HG02610 (cell line): ENCODE data around the gene GRID2IP.
A peak's percentile ranks its signal among the peaks of the same experiment; 100 is the strongest.
"Not testable (repeated sequence)": the region's sequence is repeated elsewhere in the genome, so short reads cannot be mapped to it uniquely, and the experiment has no call there.

Experiments
- ATAC-seq: cut with Tn5 transposase; IDR thresholded peaks from one replicate; pipeline ENCODE4 v1.9.1; 2021; ENCODE audit warnings: mild to moderate bottlenecking, moderate library complexity; ENCODE audit not compliant: unreplicated experiment

The GRID2IP gene

GRCh38 chr7:6551016-6551511, at the start of gene GRID2IP:
Gene GRID2IP (minus strand): TSS chr7:6551461. CDS start chr7:6551436, 25 bp downstream.
- no peak for ATAC-seq

- ATAC-seq, result no peak
Observed at GRCh38 chr7:6600093-6600492, 48.8 kb upstream of the GRID2IP start.

GRCh38 chr7:6590645-6591110, 39.4 kb upstream of the GRID2IP start:
- no peak for ATAC-seq

- peak; percentile 88 for ATAC-seq
Observed at GRCh38 chr7:6589829-6590644, 38.8 kb upstream of the GRID2IP start, which contains the start of gene INTS15. Gene INTS15 (plus strand): TSS chr7:6590021. CDS start chr7:6590284, 263 bp downstream.

- ATAC-seq, result no peak
Observed at GRCh38 chr7:6589151-6589828, 38.0 kb upstream of the GRID2IP start.

GRCh38 chr7:6588566-6588965, 37.3 kb upstream of the GRID2IP start:
- no peak for ATAC-seq

GRCh38 chr7:6585746-6586432, 34.6 kb upstream of the GRID2IP start:
- not testable (repeated sequence) for ATAC-seq

- ATAC-seq, result no peak
Observed at GRCh38 chr7:6579446-6579845, 28.2 kb upstream of the GRID2IP start.

GRCh38 chr7:6578114-6579084, 27.1 kb upstream of the GRID2IP start:
- ATAC-seq, result no peak

- peak; percentile 97 for ATAC-seq
Observed at GRCh38 chr7:6577369-6578113, 26.3 kb upstream of the GRID2IP start, which contains the start of gene ZDHHC4. Gene ZDHHC4 (plus strand): TSS chr7:6577454. CDS start chr7:6580562, 3,108 bp downstream.

- not testable (repeated sequence) for ATAC-seq
Observed at GRCh38 chr7:6576867-6577368, 25.7 kb upstream of the GRID2IP start.

GRCh38 chr7:6576024-6576866, 25.0 kb upstream of the GRID2IP start:
- no peak for ATAC-seq

- ATAC-seq, result no peak
Observed at GRCh38 chr7:6575281-6576023, 24.2 kb upstream of the GRID2IP start.

GRCh38 chr7:6571160-6571779, 20.0 kb upstream of the GRID2IP start:
- ATAC-seq, result no peak

- no peak for ATAC-seq
Observed at GRCh38 chr7:6567886-6568285, 16.6 kb upstream of the GRID2IP start.

GRCh38 chr7:6565655-6566054, 14.4 kb upstream of the GRID2IP start:
- no peak for ATAC-seq
